ENCODE data around the gene ESPL1.

GRCh38 chr12:53239643-53240258, 28.3 kb upstream of the ESPL1 start:
- TF ChIP-seq MAX (CRISPR knock-in tag; IDR thresholded peaks at IDR 0.05) (no peak), NR2C2 (CRISPR knock-in tag; IDR thresholded peaks at IDR 0.05) (no peak), CTCF (IDR thresholded peaks at IDR 0.05) (no peak), JUN (CRISPR knock-in tag; IDR thresholded peaks at IDR 0.05) (no peak), FOXJ3 (CRISPR knock-in tag; IDR thresholded peaks at IDR 0.05; ENCODE audit: borderline replicate concordance) (no peak), CREB1 (CRISPR knock-in tag; IDR thresholded peaks at IDR 0.05) (no peak), MYBL2 (CRISPR knock-in tag; IDR thresholded peaks at IDR 0.05) (no peak)
- TF ChIP-seq, protein P1, sequence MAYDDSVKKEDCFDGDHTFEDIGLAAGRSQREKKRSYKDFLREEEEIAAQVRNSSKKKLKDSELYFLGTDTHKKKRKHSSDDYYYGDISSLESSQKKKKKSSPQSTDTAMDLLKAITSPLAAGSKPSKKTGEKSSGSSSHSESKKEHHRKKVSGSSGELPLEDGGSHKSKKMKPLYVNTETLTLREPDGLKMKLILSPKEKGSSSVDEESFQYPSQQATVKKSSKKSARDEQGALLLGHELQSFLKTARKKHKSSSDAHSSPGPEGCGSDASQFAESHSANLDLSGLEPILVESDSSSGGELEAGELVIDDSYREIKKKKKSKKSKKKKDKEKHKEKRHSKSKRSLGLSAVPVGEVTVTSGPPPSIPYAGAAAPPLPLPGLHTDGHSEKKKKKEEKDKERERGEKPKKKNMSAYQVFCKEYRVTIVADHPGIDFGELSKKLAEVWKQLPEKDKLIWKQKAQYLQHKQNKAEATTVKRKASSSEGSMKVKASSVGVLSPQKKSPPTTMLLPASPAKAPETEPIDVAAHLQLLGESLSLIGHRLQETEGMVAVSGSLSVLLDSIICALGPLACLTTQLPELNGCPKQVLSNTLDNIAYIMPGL (CRISPR knock-in tag; IDR thresholded peaks at IDR 0.05) = no peak

All from WTC11 (cell line).